Fibroblast of lung (primary cell): ENCODE results near the gene CYP4F22. TPM values are rescaled to one million over a fixed set of nuclear protein-coding genes. Genes with fewer than 3 reads are reported as not detected.
"Not testable (repeated sequence)": the region's sequence is repeated elsewhere in the genome, so short reads cannot be mapped to it uniquely, and the experiment has no call there.

ENCODE experiments used
- DNase-seq, 2 donors: peaks; one replicate each; pipeline versions ENCODE4 v3.0.0 to v3.0.0-alpha.2; 2010; ENCODE audit warnings: low read depth in 2 of 2
- H2AFZ ChIP-seq: 2 replicates; pipeline ENCODE4 v1.5.1; 2012; ENCODE audit warnings: low read length, control low read depth, inconsistent platforms
- H3K27ac ChIP-seq: 2 replicates; pipeline ENCODE4 v1.5.1; 2011; ENCODE audit warnings: low read length, control low read depth; ENCODE audit not compliant: insufficient read depth
- H3K27me3 ChIP-seq: 2 replicates; pipeline ENCODE4 v1.5.1; 2011; ENCODE audit warnings: mild to moderate bottlenecking, low read length; ENCODE audit not compliant: control insufficient read depth, insufficient read depth
- H3K36me3 ChIP-seq: 2 replicates; pipeline ENCODE4 v1.5.1; 2011; ENCODE audit warnings: low read length; ENCODE audit not compliant: control insufficient read depth, insufficient read depth
- H3K4me1 ChIP-seq: 2 replicates; pipeline ENCODE4 v1.5.1; 2011; ENCODE audit warnings: low read length; ENCODE audit not compliant: control insufficient read depth, insufficient read depth; ENCODE audit errors: extremely low read depth
- H3K4me2 ChIP-seq: 2 replicates; pipeline ENCODE4 v1.5.1; 2011; ENCODE audit warnings: low read length, control low read depth; ENCODE audit not compliant: insufficient read depth; ENCODE audit errors: extremely low read depth
- H3K4me3 ChIP-seq, 4 experiments: fragments of 200-600 bp in 1 of 4; sonication (generic) in 1 of 4; replicated peaks in 1 of 4; 2 replicates each; pipeline ENCODE4 v1.5.1; 2011 to 2016; ENCODE audit warnings: low read length in 4 of 4, low read depth in 3 of 4, mild to moderate bottlenecking in 3 of 4, control low read depth in 2 of 4, inconsistent platforms in 1 of 4, mixed read lengths in 1 of 4; ENCODE audit not compliant: insufficient read depth in 1 of 4; ENCODE audit errors: control extremely low read depth in 1 of 4
- H3K79me2 ChIP-seq: 2 replicates; pipeline ENCODE4 v1.5.1; 2012; ENCODE audit warnings: mild to moderate bottlenecking, low read length, inconsistent platforms; ENCODE audit not compliant: control insufficient read depth, insufficient read depth
- H3K9ac ChIP-seq: 2 replicates; pipeline ENCODE4 v1.5.1; 2011; ENCODE audit warnings: mild to moderate bottlenecking, low read length, control low read depth; ENCODE audit not compliant: insufficient read depth
- H3K9me3 ChIP-seq: 2 replicates; pipeline ENCODE4 v1.5.1; 2012; ENCODE audit warnings: low read depth, low read length; ENCODE audit not compliant: control insufficient read depth, insufficient read depth
- H4K20me1 ChIP-seq: 2 replicates; pipeline ENCODE4 v1.5.1; 2011; ENCODE audit warnings: low read length; ENCODE audit not compliant: control insufficient read depth, insufficient read depth; ENCODE audit errors: extremely low read depth
- CTCF ChIP-seq, 2 donors: IDR thresholded peaks in 1 of 2; conservative IDR thresholded peaks in 1 of 2; 1 replicate in 1 of 2; 2 replicates in 1 of 2; pipeline ENCODE4 v1.5.1; 2011 to 2012; ENCODE audit warnings: low read length in 2 of 2, control low read depth in 1 of 2, inconsistent platforms in 1 of 2, low read depth in 1 of 2, mild to moderate bottlenecking in 1 of 2
- EZH2 ChIP-seq: IDR thresholded peaks from 2 replicates; pipeline ENCODE4 v1.5.1; 2012; ENCODE audit warnings: low read length, control low read depth, mild to moderate bottlenecking; ENCODE audit errors: missing control alignments
- polyA plus RNA-seq, 2 donors: library from polyadenylated mRNA; depleted of rRNA in 1 of 2; stranded (reverse) in 1 of 2; unstranded in 1 of 2; fragments of >200 nt; gene quantifications; 2 replicates each; pipeline ENCODE4 v1.2.1, GENCODE V29; 2011 to 2012; ENCODE audit warnings: missing spikeins in 1 of 2
- total RNA-seq: library from RNA; depleted of rRNA; stranded (reverse); fragments of >200 nt; gene quantifications from 2 replicates; pipeline ENCODE4 v1.2.1, GENCODE V29; 2014

The CYP4F22 gene
- total and polyA plus RNA-seq, 2 donors (not counting 1 experiment from before 2014, with no cell fraction given) = not detected

- Histone ChIP-seq H3K27ac (no peak overlapping the region), H3K9ac (no peak overlapping the region), H3K36me3 (no peaks in the 10 kb centered on the region), H3K4me2 (no peak overlapping the region), H3K4me1 (no peaks in the 10 kb centered on the region), H3K4me3 (no peak overlapping the region), H3K27me3 (no peaks in the 10 kb centered on the region), H3K9me3 (no peaks in the 10 kb centered on the region), H4K20me1 (no peaks in the 10 kb centered on the region), H3K79me2 (no peaks in the 10 kb centered on the region), H2AFZ (no peak overlapping the region)
- no peak for TF ChIP-seq CTCF (conservative IDR thresholded peaks at IDR 0.05 in 1 of 2, IDR thresholded peaks at IDR 0.05 in 1 of 2; ENCODE audit: low read depth in 1 of 2, low read length in 2 of 2)
- TF ChIP-seq EZH2 = no peak
- no peak for DNase-seq
These were observed 81.6 kb downstream of the CYP4F22 start for GRCh38 chr19:15589760-15590451.

GRCh38 chr19:15591796-15592195 lies 83.5 kb downstream of the CYP4F22 start:
- DNase-seq = no peak
- Histone ChIP-seq H3K36me3 (no peaks in the 10 kb centered on the region), H3K9ac (no peak overlapping the region), H3K79me2 (no peaks in the 10 kb centered on the region), H3K4me2 (no peak overlapping the region), H3K4me3 (no peak overlapping the region), H3K4me1 (no peaks in the 10 kb centered on the region), H2AFZ (no peak overlapping the region), H4K20me1 (no peaks in the 10 kb centered on the region), H3K9me3 (no peaks in the 10 kb centered on the region), H3K27me3 (no peaks in the 10 kb centered on the region), H3K27ac (no peak overlapping the region)
- no peak for TF ChIP-seq CTCF (conservative IDR thresholded peaks at IDR 0.05 in 1 of 2, IDR thresholded peaks at IDR 0.05 in 1 of 2; ENCODE audit: low read depth in 1 of 2, low read length in 2 of 2)
- no peak for TF ChIP-seq EZH2

GRCh38 chr19:15592506-15592905 lies 84.2 kb downstream of the CYP4F22 start:
- H3K4me2 ChIP-seq, H3K27me3 ChIP-seq, H3K9me3 ChIP-seq, H4K20me1 ChIP-seq, H2AFZ ChIP-seq, H3K4me1 ChIP-seq, H3K9ac ChIP-seq, H3K27ac ChIP-seq, H3K36me3 ChIP-seq, H3K4me3 ChIP-seq, DNase-seq, H3K79me2 ChIP-seq: not testable (repeated sequence)

GRCh38 chr19:15593766-15594165 lies 85.4 kb downstream of the CYP4F22 start:
- not testable (repeated sequence) for H2AFZ ChIP-seq, H3K4me2 ChIP-seq, H3K27ac ChIP-seq, H3K79me2 ChIP-seq, H3K9me3 ChIP-seq, H3K27me3 ChIP-seq, H3K4me1 ChIP-seq, H4K20me1 ChIP-seq, DNase-seq, H3K36me3 ChIP-seq, H3K4me3 ChIP-seq, H3K9ac ChIP-seq
